Retinal pigment epithelial cell (primary cell): Measurements from ENCODE around the gene ABCB8.

Experiments used
- DNase-seq: peaks from one replicate; pipeline ENCODE4 v3.0.0-alpha.2; 2010; ENCODE audit warnings: low read depth
- H3K4me3 ChIP-seq: 2 replicates; pipeline ENCODE4 v1.5.1; 2011; ENCODE audit warnings: mild to moderate bottlenecking, low read length, control low read depth, moderate library complexity
- CTCF ChIP-seq: conservative IDR thresholded peaks from 2 replicates; pipeline ENCODE4 v1.5.1; 2011; ENCODE audit warnings: low read depth, low read length, control low read depth, inconsistent platforms

ABCB8 gene

DNA sequence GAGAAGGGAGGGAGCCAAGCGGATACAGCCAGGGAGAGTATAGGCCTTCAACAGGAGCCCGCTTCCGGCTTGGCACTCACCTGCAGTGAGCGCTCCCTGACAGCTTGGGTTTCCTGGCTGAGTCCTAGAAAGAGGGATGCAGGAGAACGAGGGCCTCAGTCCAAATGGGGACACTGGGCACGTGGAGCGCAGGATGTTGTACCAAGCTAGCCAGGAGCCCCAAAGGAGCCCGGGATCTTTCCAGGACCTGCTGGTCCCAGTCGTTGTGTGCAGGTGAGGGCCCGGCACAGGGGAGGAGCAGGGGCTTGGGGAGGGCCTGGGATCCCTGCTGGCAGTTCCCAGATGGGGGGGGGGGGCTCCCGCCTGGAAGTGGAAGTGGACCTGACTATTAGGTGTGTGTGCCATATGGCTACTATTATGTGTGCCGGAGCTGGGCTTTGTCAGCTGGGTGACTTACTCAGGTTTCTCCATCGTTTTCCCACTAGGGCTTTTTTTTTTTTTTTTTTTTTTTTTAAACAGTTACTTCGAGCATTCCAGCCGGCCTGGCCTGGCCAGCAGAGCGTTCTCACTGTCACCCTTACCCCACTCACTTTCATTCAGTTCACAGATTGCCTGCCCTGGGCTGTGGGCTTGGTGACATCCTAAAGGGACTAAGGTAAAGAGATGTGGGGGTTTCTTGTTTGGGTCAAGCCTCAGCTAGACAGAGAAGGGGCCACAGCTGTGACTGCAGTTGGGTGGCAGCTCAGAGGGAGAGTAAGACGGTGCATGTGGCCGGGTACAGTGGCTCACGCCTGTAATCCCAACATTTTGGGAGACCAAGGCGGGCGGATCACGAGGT is 61.9 kb downstream of the ABCB8 start:
- no peak for TF ChIP-seq CTCF
- H3K4me3 ChIP-seq, result peak overlapping the region; percentile 79
- DNase-seq, result no peak

DNA sequence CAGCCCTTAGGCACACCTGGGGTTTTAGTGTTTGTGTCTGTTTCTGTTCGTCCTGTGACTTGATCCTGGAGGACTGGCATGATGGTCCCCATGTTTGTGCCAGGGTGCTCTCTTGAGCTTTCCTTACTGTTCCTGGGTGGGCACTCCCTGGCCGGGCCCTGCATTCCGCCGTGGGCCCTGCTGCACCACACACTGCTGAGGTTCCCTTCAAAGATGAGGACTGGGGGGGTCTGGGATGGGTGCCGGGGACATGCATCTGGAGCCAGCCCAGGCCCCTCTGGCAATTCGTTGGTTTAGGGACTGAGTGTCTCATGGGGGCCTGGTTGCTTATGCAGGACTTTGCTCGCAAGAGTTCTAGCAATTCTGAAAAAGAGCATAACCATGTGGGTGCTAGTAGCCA is 62.8 kb downstream of the ABCB8 start:
- DNase-seq, result no peak
- no peak overlapping the region for H3K4me3 ChIP-seq
- no peak for TF ChIP-seq CTCF

DNA sequence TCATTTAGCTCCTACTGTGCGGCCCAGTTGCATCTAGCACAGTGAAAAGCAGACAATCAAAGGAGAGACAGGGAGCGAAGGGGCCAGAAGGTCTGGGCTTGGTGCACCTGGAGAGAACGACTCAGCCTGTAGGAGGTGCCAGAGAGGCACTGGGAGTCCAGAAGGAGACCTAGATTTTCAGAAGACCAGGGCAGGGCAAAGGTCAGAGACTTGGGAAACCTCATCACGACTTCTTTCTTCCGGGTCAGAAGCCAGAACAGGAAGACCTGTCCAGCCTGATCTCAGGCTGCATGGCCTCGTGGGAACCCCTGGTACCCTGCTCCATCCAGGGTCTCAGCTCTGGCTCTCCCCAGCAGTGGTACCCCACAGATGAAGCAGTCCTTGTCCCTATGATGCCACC is 63.2 kb downstream of the ABCB8 start:
- no peak for DNase-seq
- TF ChIP-seq CTCF, result peak; percentile 84
- no peak overlapping the region for H3K4me3 ChIP-seq

GRCh38 chr7:151091988-151092387 is 63.7 kb downstream of the ABCB8 start:
- TF ChIP-seq CTCF, result no peak
- no peak overlapping the region for H3K4me3 ChIP-seq
- DNase-seq, result no peak

DNA sequence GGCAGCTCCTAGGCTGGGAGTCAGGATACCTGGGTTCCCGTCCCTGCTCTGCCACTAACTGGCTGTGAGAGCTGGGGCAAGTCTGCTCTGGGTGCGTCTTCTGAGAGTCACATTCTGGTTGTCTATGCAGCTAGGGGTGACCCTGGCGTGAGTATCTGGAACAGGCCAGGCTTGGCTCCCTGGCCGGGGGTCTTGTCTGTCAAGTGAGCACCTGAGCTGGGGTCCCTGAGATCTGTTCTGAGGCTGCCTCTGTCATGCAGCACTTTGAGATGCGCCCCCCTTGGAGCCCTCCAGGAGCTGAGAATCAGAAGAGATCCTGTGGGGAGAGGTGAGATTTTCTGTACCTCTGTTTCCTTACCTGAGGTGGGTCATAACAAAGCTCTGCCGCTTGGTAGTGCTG is 65.5 kb downstream of the ABCB8 start:
- DNase-seq, result no peak
- H3K4me3 ChIP-seq, result no peak overlapping the region
- TF ChIP-seq CTCF, result no peak

- TF ChIP-seq CTCF, result no peak
- H3K4me3 ChIP-seq, result no peak overlapping the region
- DNase-seq, result no peak
Observed at GRCh38 chr7:151094675-151095074, 66.4 kb downstream of the ABCB8 start.

GRCh38 chr7:151095123-151095797 is 67.0 kb downstream of the ABCB8 start:
- no peak for DNase-seq
- no peak for TF ChIP-seq CTCF
- H3K4me3 ChIP-seq, result no peak overlapping the region
